Neuron (in vitro differentiated cells): ENCODE measurements around the gene SH2D3A.
"Not testable (repeated sequence)": the region's sequence is repeated elsewhere in the genome, so short reads cannot be mapped to it uniquely, and the experiment has no call there.

Experiments used
- H2AFZ ChIP-seq: one replicate; pipeline ENCODE4 v1.6.1; 2013; ENCODE audit warnings: low read depth, mild to moderate bottlenecking, inconsistent platforms, low read length, moderate library complexity
- H3K27me3 ChIP-seq: one replicate; pipeline ENCODE4 v1.6.1; 2013; ENCODE audit warnings: low read length; ENCODE audit not compliant: insufficient read depth
- H3K36me3 ChIP-seq: one replicate; pipeline ENCODE4 v1.6.1; 2013; ENCODE audit warnings: low read length; ENCODE audit not compliant: insufficient read depth
- H3K4me1 ChIP-seq: one replicate; pipeline ENCODE4 v1.6.1; 2013; ENCODE audit warnings: low read length; ENCODE audit not compliant: insufficient read depth
- H3K4me3 ChIP-seq: 2 replicates; pipeline ENCODE4 v1.5.1; 2013; ENCODE audit warnings: mild to moderate bottlenecking, low read length, moderate library complexity
- H3K9me3 ChIP-seq: one replicate; pipeline ENCODE4 v1.6.1; 2013; ENCODE audit warnings: low read length

SH2D3A gene

DNA sequence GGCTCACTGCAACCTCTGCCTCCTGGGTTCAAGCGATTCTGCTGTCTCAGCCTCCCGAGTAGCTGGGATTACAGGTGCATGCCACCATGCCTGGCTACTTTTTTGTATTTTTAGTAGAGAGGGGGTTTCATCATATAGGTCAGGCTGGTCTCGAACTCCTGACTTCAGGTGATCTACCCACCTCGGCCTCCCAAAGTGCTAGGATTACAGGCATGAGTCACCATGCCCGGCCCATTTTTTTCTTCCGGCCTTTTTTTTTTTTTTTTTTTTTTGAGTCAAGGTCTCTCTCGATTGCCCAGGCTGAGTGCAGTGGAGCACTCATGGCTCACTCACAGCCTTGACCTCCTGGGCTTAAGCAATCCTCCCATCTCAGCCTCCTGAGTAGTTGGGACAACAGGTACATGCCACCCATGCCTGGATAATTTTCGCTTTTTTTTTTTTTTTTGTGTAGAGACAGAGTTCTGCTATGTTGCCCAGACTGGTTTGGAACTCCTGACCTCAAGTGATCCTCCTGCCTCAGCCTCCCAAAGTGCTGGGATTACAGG lies 4.9 kb downstream of the SH2D3A start:
- H2AFZ ChIP-seq, H3K4me1 ChIP-seq, H3K9me3 ChIP-seq, H3K36me3 ChIP-seq, H3K4me3 ChIP-seq: not testable (repeated sequence)
- H3K27me3 ChIP-seq, result peaks cover 17% of the 10 kb centered on the region

- Histone ChIP-seq H3K36me3 (no peaks in the 10 kb centered on the region), H3K4me3 (no peak overlapping the region), H2AFZ (no peak overlapping the region), H3K4me1 (no peaks in the 10 kb centered on the region), H3K27me3 (peaks cover 5% of the 10 kb centered on the region), H3K9me3 (no peaks in the 10 kb centered on the region)
These were observed 6.1 kb downstream of the SH2D3A start for GRCh38 chr19:6761053-6761676.

GRCh38 chr19:6760606-6761005 lies 6.6 kb downstream of the SH2D3A start:
- no peaks in the 10 kb centered on the region for H3K27me3 ChIP-seq
- H3K4me1 ChIP-seq, result no peaks in the 10 kb centered on the region
- no peak overlapping the region for H2AFZ ChIP-seq
- H3K9me3 ChIP-seq, result no peaks in the 10 kb centered on the region
- H3K4me3 ChIP-seq, result no peak overlapping the region
- no peaks in the 10 kb centered on the region for H3K36me3 ChIP-seq

- Histone ChIP-seq H3K36me3 (peaks cover 14% of the 10 kb centered on the region), H3K4me3 (no peak overlapping the region), H3K4me1 (no peaks in the 10 kb centered on the region), H2AFZ (no peak overlapping the region), H3K27me3 (no peaks in the 10 kb centered on the region), H3K9me3 (no peaks in the 10 kb centered on the region)
These were observed 12.4 kb downstream of the SH2D3A start for GRCh38 chr19:6754653-6755463.

DNA sequence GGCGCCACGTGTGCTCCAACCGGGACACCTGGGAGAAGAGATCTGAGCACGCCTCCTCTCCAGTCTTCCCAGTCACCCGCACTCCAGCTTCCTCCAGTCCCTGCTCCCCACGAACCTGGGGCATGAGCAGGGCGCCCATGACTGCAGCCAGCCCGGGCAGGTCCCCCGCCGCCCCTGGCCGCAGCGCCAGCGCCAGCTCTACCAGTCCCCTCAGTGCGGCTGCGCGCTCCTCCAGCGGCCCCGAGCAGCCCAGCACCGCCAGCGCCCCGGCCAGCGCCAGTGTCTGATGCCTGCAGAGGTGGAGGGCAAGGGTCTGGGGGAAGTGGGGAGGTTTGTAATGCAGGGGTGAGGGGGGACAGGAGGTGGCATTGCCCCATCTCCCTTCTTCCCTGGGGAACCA lies 13.1 kb downstream of the SH2D3A start:
- Histone ChIP-seq H2AFZ (no peak overlapping the region), H3K9me3 (no peaks in the 10 kb centered on the region), H3K4me1 (no peaks in the 10 kb centered on the region), H3K36me3 (peaks cover 16% of the 10 kb centered on the region), H3K27me3 (no peaks in the 10 kb centered on the region), H3K4me3 (no peak overlapping the region)

GRCh38 chr19:6753178-6754031 lies 13.8 kb downstream of the SH2D3A start:
- Histone ChIP-seq H3K36me3 (peaks cover 18% of the 10 kb centered on the region), H3K27me3 (no peaks in the 10 kb centered on the region), H3K4me3 (no peak overlapping the region)

DNA sequence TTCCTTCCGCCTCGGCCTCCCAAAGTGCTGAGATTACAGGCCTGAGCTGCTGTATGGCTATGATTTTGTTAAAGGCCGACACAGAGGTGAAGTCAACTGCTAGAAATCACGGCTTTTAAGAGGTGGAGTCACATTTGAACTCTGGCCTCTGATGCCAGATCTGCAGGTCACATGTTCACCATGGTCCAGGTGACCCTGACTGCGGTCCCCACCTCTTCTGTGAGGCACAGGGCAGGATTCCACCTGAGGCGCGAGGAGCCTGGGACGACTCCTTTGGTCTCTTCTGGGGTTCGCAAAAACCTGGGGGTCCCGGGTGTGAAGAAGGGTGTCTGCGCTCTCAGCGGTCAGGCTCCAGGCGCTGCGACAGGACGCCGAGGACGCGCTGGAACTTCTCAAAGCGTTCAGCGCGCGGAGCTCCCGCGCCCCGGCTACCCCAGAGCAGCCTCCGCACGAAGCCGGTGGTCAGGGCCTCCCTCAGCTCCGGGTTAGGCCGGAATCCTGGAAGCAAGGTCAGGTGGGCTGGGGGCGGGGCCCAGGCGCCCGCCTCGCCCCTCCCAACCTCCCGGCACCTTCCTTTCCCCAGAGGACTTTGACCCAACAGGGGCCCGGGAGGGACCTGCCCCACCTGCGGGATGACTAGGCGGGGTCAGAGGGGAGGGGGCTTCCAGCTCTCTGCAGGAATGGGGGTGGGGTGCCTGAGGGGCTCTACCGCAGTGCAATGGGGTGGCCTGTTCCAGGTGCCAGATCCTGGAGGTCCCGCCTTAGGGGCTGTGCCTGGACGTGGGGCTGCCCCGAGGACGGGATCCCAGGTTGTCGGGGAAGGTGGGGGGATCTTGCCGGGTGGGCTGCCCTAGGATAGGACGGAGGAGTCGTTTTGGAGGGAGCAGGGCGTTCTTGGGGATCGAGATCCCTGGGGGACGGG lies 14.7 kb downstream of the SH2D3A start:
- Histone ChIP-seq H3K36me3 (peaks cover 24% of the 10 kb centered on the region), H3K4me1 (no peaks in the 10 kb centered on the region), H3K27me3 (no peaks in the 10 kb centered on the region), H2AFZ (no peak overlapping the region), H3K4me3 (no peak overlapping the region), H3K9me3 (no peaks in the 10 kb centered on the region)

More at GRCh38 chr19:6753178-6754031, 13.8 kb downstream of the SH2D3A start:
- Histone ChIP-seq H3K4me1 (no peaks in the 10 kb centered on the region), H3K9me3 (no peaks in the 10 kb centered on the region), H2AFZ (no peak overlapping the region)

- Histone ChIP-seq H3K27me3 (no peaks in the 10 kb centered on the region), H3K4me1 (no peaks in the 10 kb centered on the region), H3K9me3 (peaks cover 9% of the 10 kb centered on the region), H2AFZ (no peak overlapping the region), H3K36me3 (peaks cover 36% of the 10 kb centered on the region), H3K4me3 (no peak overlapping the region)
These were observed 16.0 kb downstream of the SH2D3A start for GRCh38 chr19:6751189-6751588.

DNA sequence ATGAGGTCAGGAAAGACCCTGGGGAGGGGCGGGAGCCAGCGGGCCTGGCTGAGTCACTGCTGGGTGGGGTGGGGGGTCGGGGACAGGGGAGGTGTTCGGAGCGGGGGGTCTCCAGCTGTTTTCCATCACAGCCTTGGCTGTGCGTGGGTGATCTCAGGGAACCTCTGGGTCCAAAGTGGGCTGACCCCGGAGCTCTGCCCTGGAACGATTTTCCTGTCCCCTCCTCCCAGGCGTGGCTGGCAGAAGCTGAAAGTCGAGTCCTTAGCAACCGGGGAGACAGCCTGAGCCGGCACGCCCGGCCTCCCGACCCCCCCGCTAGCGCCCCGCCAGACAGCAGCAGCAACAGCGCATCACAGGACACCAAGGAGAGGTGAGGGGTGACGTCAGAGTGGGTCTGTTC lies 17.2 kb downstream of the SH2D3A start:
- Histone ChIP-seq H3K9me3 (peaks cover 11% of the 10 kb centered on the region), H3K36me3 (peaks cover 38% of the 10 kb centered on the region), H3K27me3 (no peaks in the 10 kb centered on the region), H3K4me1 (no peaks in the 10 kb centered on the region), H3K4me3 (no peak overlapping the region), H2AFZ (no peak overlapping the region)

GRCh38 chr19:6748543-6748942 lies 18.7 kb downstream of the SH2D3A start:
- not testable (repeated sequence) for H3K4me3 ChIP-seq
- Histone ChIP-seq H3K4me1 (peaks cover 12% of the 10 kb centered on the region), H3K36me3 (peaks cover 42% of the 10 kb centered on the region)

GRCh38 chr19:6745965-6746364 lies 21.3 kb downstream of the SH2D3A start:
- H3K36me3 ChIP-seq, result peaks cover 34% of the 10 kb centered on the region
- no peaks in the 10 kb centered on the region for H3K27me3 ChIP-seq
- H3K4me3 ChIP-seq, result no peak overlapping the region
- H3K9me3 ChIP-seq, result peaks cover 11% of the 10 kb centered on the region
- H2AFZ ChIP-seq, result no peak overlapping the region
- H3K4me1 ChIP-seq, result peaks cover 24% of the 10 kb centered on the region

More at GRCh38 chr19:6748543-6748942, 18.7 kb downstream of the SH2D3A start:
- H2AFZ ChIP-seq, H3K27me3 ChIP-seq: not testable (repeated sequence)
- peaks cover 11% of the 10 kb centered on the region for H3K9me3 ChIP-seq
